Breast epithelium (tissue), 3 donors: ENCODE measurements around the gene FBXO47.

Source experiments
- POLR2A ChIP-seq: fragments of 450-650 bp; IDR thresholded peaks from one replicate; pipeline ENCODE4 v1.6.1; 2016; ENCODE audit warnings: antibody characterized with exemption, mild to moderate bottlenecking, moderate library complexity
- POLR2AphosphoS5 ChIP-seq, 3 donors: sonication (generic); formaldehyde crosslinking; IDR thresholded peaks; one replicate each; pipeline ENCODE4 v1.6.1; 2017; ENCODE audit warnings: antibody characterized with exemption in 3 of 3
- TF ChIP-seq, protein P1 (sequence below), 3 donors: fragments of 450-650 bp; IDR thresholded peaks; one replicate each; pipeline ENCODE4 v1.5.1; 2016 to 2017; ENCODE audit warnings: antibody characterized with exemption in 3 of 3, mild to moderate bottlenecking in 3 of 3, moderate library complexity in 3 of 3

DNA sequence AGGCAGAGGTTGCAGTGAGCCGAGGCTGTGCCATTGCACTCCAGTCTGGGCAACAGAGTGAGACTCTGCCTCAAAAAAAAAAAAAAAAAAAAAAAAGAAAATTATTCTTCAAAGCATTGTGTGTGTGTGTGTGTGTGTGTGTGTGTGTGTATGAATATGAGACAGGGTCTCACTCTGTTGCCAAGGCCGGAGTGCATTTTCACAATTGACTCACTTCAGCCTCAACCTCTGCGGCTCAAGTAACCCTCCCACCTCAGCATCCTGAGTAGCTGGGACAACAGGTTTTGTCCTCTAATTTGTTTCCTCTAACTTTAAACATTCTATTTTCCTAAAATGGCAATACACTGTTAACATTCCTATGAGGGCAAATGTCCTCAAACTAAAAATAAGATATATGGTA is 7.7 kb downstream of the FBXO47 start:
- TF ChIP-seq, protein P1, sequence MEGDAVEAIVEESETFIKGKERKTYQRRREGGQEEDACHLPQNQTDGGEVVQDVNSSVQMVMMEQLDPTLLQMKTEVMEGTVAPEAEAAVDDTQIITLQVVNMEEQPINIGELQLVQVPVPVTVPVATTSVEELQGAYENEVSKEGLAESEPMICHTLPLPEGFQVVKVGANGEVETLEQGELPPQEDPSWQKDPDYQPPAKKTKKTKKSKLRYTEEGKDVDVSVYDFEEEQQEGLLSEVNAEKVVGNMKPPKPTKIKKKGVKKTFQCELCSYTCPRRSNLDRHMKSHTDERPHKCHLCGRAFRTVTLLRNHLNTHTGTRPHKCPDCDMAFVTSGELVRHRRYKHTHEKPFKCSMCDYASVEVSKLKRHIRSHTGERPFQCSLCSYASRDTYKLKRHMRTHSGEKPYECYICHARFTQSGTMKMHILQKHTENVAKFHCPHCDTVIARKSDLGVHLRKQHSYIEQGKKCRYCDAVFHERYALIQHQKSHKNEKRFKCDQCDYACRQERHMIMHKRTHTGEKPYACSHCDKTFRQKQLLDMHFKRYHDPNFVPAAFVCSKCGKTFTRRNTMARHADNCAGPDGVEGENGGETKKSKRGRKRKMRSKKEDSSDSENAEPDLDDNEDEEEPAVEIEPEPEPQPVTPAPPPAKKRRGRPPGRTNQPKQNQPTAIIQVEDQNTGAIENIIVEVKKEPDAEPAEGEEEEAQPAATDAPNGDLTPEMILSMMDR (IDR thresholded peaks at IDR 0.05) = no peak
- TF ChIP-seq POLR2A (no peak), POLR2AphosphoS5 (IDR thresholded peaks at IDR 0.05) (no peak)
